Uterus (tissue), 2 donors: ENCODE results near the gene MID1.

Source experiments
- CTCF ChIP-seq, 4 experiments: fragments of 200-600 bp in 2 of 4; fragments of 450-650 bp in 2 of 4; sonication (generic) in 2 of 4; IDR thresholded peaks; one replicate each; pipeline ENCODE4 v1.5.1; 2016 to 2019; ENCODE audit warnings: antibody characterized with exemption in 4 of 4, mild to moderate bottlenecking in 2 of 4, moderate library complexity in 1 of 4
- POLR2A ChIP-seq, 2 donors: fragments of 450-650 bp; IDR thresholded peaks; one replicate each; pipeline ENCODE4 v1.6.1; 2016; ENCODE audit warnings: antibody characterized with exemption in 2 of 2, mild to moderate bottlenecking in 1 of 2, moderate library complexity in 1 of 2

GRCh38 chrX:10447564-10448214 lies 172.7 kb downstream of the MID1 start:
- TF ChIP-seq CTCF (IDR thresholded peaks at IDR 0.05) (no peak), POLR2A (IDR thresholded peaks at IDR 0.05) (no peak)
